Panc1 (cell line): ENCODE measurements around the gene STK31.

Experiments
- SIN3A ChIP-seq: IDR thresholded peaks from 2 replicates; pipeline ENCODE4 v1.6.1; 2012; ENCODE audit warnings: low read depth, mild to moderate bottlenecking, low read length, moderate library complexity, borderline replicate concordance; ENCODE audit not compliant: insufficient read depth
- TF ChIP-seq, protein P1 (sequence below), 2 experiments: IDR thresholded peaks; 2 replicates each; pipeline ENCODE4 v1.6.1; 2011 to 2012; ENCODE audit warnings: low read depth in 2 of 2, control low read depth in 1 of 2, low read length in 1 of 2, mild to moderate bottlenecking in 1 of 2, moderate library complexity in 1 of 2; ENCODE audit not compliant: insufficient read depth in 1 of 2
- TF ChIP-seq, protein P2 (sequence below): fragments of 450-650 bp; IDR thresholded peaks from 2 replicates; pipeline ENCODE4 v1.5.1; 2017; ENCODE audit warnings: mild to moderate bottlenecking

- TF ChIP-seq, protein P1, sequence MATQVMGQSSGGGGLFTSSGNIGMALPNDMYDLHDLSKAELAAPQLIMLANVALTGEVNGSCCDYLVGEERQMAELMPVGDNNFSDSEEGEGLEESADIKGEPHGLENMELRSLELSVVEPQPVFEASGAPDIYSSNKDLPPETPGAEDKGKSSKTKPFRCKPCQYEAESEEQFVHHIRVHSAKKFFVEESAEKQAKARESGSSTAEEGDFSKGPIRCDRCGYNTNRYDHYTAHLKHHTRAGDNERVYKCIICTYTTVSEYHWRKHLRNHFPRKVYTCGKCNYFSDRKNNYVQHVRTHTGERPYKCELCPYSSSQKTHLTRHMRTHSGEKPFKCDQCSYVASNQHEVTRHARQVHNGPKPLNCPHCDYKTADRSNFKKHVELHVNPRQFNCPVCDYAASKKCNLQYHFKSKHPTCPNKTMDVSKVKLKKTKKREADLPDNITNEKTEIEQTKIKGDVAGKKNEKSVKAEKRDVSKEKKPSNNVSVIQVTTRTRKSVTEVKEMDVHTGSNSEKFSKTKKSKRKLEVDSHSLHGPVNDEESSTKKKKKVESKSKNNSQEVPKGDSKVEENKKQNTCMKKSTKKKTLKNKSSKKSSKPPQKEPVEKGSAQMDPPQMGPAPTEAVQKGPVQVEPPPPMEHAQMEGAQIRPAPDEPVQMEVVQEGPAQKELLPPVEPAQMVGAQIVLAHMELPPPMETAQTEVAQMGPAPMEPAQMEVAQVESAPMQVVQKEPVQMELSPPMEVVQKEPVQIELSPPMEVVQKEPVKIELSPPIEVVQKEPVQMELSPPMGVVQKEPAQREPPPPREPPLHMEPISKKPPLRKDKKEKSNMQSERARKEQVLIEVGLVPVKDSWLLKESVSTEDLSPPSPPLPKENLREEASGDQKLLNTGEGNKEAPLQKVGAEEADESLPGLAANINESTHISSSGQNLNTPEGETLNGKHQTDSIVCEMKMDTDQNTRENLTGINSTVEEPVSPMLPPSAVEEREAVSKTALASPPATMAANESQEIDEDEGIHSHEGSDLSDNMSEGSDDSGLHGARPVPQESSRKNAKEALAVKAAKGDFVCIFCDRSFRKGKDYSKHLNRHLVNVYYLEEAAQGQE (IDR thresholded peaks at IDR 0.05; ENCODE audit: insufficient read depth in 1 of 2, low read depth in 2 of 2, low read length in 1 of 2) = no peak
- TF ChIP-seq, protein P2, sequence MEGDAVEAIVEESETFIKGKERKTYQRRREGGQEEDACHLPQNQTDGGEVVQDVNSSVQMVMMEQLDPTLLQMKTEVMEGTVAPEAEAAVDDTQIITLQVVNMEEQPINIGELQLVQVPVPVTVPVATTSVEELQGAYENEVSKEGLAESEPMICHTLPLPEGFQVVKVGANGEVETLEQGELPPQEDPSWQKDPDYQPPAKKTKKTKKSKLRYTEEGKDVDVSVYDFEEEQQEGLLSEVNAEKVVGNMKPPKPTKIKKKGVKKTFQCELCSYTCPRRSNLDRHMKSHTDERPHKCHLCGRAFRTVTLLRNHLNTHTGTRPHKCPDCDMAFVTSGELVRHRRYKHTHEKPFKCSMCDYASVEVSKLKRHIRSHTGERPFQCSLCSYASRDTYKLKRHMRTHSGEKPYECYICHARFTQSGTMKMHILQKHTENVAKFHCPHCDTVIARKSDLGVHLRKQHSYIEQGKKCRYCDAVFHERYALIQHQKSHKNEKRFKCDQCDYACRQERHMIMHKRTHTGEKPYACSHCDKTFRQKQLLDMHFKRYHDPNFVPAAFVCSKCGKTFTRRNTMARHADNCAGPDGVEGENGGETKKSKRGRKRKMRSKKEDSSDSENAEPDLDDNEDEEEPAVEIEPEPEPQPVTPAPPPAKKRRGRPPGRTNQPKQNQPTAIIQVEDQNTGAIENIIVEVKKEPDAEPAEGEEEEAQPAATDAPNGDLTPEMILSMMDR = no peak
- TF ChIP-seq SIN3A = no peak
Measured at GRCh38 chr7:23662984-23663313, 47.1 kb upstream of the STK31 start.
